HG03139 (cell line): ENCODE results near the gene PSKH1.
"Not testable (repeated sequence)": the region's sequence is repeated elsewhere in the genome, so short reads cannot be mapped to it uniquely, and the experiment has no call there.

Experiments
- ATAC-seq: cut with Tn5 transposase; IDR thresholded peaks from one replicate; pipeline ENCODE4 v1.9.1; 2021; ENCODE audit not compliant: unreplicated experiment

PSKH1 gene

GRCh38 chr16:67885976-67886375, 7.1 kb upstream of the PSKH1 start:
- ATAC-seq: no peak

GRCh38 chr16:67886387-67886786, 6.7 kb upstream of the PSKH1 start:
- no peak for ATAC-seq

- no peak for ATAC-seq
Measured at GRCh38 chr16:67888331-67888730, 4.7 kb upstream of the PSKH1 start.

- no peak for ATAC-seq
Measured at GRCh38 chr16:67892375-67892774, 679 bp upstream of the PSKH1 start.

- ATAC-seq: no peak
Measured at GRCh38 chr16:67893743-67894399, 817 bp downstream of the PSKH1 start.

GRCh38 chr16:67897231-67897630, 4.2 kb downstream of the PSKH1 start:
- no peak for ATAC-seq

GRCh38 chr16:67901734-67902133, 8.7 kb downstream of the PSKH1 start:
- ATAC-seq: no peak

GRCh38 chr16:67902831-67903230, 9.8 kb downstream of the PSKH1 start:
- ATAC-seq: no peak

GRCh38 chr16:67907397-67908180, 14.5 kb downstream of the PSKH1 start:
- no peak for ATAC-seq

- no peak for ATAC-seq
Measured at GRCh38 chr16:67909056-67909742, 16.1 kb downstream of the PSKH1 start.

GRCh38 chr16:67910158-67910557, 17.1 kb downstream of the PSKH1 start:
- ATAC-seq: no peak

- no peak for ATAC-seq
Measured at GRCh38 chr16:67914758-67915495, 21.9 kb downstream of the PSKH1 start.

- ATAC-seq: not testable (repeated sequence)
Measured at GRCh38 chr16:67915496-67915769, 22.4 kb downstream of the PSKH1 start.

- no peak for ATAC-seq
Measured at GRCh38 chr16:67915831-67916723, 23.0 kb downstream of the PSKH1 start.

GRCh38 chr16:67917140-67917851, 24.2 kb downstream of the PSKH1 start:
- no peak for ATAC-seq

GRCh38 chr16:67917852-67918236, 24.8 kb downstream of the PSKH1 start:
- ATAC-seq: no peak

GRCh38 chr16:67919622-67920221, 26.7 kb downstream of the PSKH1 start:
- no peak for ATAC-seq

- no peak for ATAC-seq
Measured at GRCh38 chr16:67922221-67922620, 29.2 kb downstream of the PSKH1 start.

GRCh38 chr16:67922740-67923139, 29.7 kb downstream of the PSKH1 start:
- no peak for ATAC-seq
